RPMI7951 (cell line): ENCODE results near the gene SLC6A2. TPM values are rescaled to one million over a fixed set of nuclear protein-coding genes. Genes with fewer than 3 reads are reported as not detected.

Source experiments
- DNase-seq: peaks from one replicate; pipeline ENCODE4 v3.0.0-alpha.2; 2012; ENCODE audit warnings: low read depth
- total RNA-seq: library from RNA; depleted of rRNA; stranded (reverse); fragments of >200 nt; shearing (Covaris generic); gene quantifications from 2 replicates; pipeline ENCODE4 v1.2.3, GENCODE V29; 2014; rRNA removed

SLC6A2 gene
- total RNA-seq, 1 experiment from 2014 or later: not detected

DNA sequence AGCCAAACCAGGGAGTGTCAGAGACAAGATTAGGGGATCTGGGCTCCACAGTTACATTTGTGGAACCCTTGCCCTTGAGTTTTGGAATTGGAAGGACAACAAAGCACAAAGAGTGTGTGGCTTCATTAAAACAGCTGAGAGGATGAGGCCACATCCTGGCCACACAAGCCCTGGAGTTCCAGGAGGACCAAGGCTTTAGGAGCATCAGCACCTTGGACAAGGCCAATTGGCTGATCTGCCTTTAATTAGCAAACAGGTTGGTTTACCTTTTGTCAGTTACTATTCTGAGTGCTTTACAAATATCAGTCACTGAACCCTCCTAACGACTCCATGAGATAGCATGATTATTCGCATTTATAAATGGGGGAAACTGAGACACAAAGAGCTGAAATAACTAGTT, 54.7 kb downstream of the SLC6A2 start:
- DNase-seq: no peak

DNA sequence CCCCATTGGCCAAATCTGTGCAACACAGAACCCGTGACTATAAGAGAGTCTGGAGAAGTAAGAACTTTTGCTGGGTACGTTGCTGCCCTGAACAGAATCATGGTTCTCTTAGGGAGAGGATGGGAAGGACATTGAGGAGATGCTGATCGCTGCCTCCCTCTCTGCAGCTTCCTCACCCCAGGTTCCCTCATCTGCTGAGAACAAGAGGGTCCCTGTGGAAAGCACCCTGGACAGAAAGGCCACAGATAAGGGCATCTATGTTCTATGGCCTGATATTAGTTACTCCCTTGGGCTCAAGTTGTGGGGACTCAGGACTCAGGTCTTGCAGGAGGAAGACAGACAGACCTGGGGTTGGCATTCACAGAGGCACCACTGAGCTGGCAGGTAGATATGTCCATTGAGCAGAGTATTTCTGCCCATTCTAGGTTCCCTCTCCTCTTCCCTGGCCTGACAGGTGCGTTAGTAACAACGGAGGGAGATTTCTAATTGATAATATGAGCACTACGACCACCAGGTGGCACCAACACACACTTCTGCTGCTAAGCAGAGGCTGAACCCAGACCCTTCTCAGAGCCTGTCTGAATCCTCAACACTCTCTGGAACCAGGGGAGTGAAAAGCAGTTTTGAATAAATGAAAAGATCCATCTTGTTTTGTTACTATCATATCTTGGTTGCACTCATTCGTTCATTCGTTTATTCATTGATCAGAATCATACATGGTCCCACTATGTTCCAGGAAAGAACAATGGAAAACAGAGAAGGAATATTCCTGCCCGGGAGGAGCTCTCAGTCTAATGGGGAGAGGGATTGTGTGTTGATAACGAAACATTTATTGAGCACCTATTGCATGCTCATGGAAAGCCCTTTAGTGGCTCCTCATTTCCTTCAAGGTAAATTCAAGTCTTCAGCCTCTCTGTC, 56.4 kb downstream of the SLC6A2 start:
- peak; percentile 41 for DNase-seq

DNA sequence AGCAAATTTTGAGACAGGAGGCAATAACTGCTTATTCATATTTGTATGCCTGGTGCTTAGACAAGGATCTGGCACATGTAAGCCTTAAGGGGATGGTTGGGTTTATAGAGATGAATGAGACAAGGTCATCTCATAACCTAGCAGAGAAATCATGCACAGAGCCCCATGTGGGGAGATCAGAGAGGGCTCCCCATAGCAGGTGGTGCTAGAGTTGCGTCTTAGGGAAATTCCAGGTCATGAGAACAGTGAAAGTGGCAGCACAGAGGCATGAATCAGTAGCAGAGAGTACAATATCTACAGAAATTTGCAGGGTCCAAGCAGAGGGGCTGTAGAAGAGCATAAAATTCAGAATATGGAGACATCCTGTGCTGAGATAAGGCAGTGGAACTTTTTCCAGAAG, 57.3 kb downstream of the SLC6A2 start:
- DNase-seq: no peak

DNA sequence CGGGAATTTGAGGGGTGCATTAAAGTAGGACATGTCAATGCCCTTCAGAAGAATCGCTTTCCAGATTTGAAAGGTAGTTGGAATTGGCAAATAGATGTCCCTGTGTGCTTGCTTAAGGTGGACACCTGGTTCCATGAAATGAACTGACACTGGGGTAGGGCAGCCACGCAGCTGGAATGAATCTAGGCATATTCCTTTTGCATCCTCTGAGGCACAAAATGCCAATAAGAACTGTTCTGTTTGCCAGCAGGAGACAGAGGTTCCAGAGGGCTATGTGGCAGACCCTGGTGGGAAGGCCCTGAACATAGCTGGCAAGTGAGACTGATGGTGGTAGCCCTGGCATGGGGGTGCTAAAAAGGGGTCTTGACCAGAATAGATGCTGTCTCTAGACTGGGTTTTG, 61.5 kb downstream of the SLC6A2 start:
- DNase-seq: no peak

DNA sequence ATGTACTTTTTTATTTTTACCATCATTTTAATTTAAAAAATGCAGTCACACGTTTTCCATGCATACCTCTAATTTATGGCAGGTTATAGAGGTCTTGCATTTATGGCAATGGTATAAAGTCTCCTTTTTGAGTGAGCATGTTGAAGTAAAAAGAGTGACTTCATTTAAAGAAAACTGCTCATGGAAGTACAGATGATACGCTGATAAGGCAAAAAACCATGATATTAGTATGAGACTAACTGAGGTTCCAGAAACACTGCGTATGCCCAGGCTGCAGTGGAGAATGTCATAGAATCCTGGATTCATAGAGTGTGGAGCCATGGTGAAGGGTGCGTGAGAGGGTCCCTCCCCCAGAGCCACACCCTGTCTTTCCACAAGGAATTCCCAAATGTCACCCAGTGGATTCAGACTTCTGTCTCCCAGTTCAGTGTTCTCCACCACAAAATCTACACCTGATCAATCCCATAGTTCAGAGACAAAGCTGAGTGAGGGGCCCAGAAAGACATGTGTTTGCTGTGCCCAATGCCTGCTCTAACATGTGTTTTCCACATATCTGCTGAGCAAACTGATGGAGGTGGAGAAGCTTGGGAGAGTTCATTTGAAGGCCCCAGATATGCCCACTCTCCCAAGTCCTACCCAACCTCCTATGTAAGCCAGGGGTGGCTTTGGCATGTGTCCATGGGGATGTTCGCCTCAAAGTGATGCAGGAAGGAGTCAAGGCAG, 69.4 kb downstream of the SLC6A2 start:
- DNase-seq: no peak

DNA sequence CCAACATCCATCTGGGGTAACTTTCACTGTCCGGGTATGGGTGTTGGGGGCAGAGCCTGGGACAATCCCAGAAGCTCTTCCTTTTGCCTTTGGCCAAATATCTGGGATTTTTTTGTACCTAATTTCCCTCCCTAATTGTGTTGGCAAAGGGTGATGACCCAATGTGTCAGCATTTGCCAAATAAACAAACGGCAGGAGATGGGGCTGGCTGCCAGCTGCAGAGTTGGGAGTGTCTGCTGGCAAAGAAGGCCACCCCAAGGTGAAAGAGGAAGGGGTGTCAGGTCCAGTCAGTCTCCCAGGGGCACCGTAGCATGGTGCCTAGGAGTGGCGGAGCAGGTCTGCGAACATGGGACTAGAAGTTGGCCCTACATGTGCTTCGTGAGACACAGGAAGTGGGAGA, 73.0 kb downstream of the SLC6A2 start:
- no peak for DNase-seq

DNA sequence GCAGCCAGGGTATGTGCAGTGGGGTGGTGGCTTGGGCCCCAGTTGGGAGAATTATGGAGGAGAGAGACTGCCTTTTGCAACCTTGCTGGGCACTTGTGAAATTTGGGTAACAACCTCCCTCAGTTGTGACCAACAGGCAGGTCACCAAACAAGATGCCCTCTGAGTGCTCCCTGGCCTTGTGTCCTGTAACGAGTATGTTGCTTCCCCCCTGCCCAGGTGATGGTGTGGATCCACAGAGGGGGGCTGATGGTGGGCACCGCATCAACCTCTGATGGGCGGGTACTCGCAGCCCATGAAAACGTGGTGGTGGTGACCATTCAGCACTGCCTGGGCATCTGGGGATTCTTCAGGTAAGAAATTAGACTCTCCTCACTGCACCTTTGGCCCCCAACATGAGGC, 74.3 kb downstream of the SLC6A2 start:
- DNase-seq: no peak

DNA sequence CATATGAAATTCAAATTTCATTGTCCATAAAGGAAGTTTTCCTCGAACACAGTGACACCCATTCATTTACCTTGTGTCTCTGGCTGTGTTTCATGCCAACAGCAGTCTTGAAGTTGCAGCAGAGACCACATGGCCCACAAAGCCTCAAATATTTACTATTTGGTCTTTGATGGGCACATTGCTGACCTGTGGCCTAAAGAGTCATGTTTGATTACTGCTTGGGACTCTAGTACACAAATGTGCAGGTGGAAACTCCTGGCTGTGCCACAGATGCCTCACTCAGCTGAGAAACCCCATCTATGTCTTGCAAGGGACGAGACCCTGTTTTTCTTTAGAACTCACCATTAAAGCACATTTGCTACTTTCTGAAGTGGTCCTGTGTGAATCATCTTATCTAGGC, 76.7 kb downstream of the SLC6A2 start:
- no peak for DNase-seq

DNA sequence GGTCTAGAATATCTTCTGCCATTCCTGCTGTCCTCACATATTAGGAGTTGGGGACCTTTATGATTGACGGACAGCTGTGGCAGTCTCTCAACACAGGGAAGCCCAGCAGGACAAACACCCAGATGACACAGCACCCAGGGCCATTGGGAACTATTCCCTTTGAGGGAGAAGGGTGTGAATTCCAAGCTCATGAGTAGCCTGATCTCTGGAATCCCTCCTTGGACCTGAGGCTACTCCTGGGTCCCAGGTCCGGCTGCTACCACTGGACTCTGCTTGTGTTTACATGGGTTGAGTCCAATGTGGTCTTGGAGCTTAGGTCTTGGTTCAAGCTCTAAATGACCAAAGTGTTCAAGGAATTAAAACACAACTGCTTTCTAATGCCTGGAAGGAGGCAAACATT, 78.9 kb downstream of the SLC6A2 start:
- peak; percentile 10 for DNase-seq

DNA sequence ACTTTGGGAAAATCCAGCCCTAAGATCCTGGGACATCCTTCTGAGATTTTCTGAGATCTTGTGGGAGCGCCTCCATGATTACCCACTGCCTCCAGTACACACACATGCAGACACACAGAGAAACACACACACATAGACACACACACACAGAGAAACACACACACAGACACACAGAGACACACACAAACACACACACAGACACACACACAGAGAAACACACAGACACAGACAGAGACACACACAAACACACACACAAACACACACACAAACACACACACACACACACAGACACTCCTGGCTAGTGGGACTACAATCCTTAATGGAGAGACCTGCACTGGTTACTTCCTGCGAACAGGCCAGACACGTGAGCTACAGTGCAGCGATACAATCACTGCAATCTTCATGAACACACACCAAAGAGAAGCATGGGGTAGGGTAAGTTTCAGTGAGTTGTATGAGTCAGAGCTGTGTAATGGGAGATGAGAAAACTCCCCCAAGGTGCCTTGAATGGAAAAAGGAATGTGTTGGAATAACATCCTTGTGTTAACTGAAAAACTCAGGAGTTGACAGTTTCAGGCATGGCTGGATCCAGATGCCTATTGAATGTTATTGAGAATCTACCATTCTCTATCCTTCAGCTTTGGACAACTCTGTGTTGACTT, 79.5 kb downstream of the SLC6A2 start:
- peak; percentile 41 for DNase-seq

DNA sequence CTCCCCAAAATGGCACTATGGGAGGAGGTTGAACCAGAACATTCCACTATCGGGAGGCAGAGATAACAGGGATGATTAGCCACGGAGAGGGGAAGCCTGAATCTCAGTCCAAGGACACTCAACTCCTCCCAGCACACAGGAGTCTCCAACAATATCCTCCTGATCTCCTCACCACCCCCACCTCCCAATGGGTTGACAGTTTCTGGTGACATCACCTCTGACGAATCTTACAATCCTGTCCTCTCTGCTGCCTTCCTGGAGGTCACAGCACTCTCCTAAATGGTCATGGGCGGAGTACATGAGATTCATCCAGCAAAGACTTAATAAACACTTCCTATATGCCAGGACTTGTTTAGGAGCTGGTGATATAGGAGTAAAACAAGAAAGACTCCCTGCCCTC, 80.9 kb downstream of the SLC6A2 start:
- DNase-seq: no peak

DNA sequence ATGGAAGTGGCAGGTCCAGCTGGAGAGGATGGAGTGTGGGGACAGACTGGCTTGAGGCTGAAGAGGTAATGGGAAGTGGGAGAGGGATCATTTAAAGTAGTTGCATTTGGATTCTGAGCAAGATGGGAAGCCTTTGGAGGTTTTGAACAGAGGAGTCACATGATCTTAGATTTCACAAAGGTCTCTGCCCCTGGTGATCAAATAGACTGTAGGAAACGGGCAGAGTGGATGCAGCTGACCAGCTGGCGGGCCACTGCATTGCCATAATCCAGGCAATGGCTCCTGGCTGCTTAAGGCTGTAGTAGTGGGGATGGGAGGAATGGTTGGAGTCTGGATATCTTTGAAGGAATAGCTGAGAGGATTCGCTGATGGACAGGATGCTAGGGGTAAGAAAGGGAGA, 81.5 kb downstream of the SLC6A2 start:
- no peak for DNase-seq

DNA sequence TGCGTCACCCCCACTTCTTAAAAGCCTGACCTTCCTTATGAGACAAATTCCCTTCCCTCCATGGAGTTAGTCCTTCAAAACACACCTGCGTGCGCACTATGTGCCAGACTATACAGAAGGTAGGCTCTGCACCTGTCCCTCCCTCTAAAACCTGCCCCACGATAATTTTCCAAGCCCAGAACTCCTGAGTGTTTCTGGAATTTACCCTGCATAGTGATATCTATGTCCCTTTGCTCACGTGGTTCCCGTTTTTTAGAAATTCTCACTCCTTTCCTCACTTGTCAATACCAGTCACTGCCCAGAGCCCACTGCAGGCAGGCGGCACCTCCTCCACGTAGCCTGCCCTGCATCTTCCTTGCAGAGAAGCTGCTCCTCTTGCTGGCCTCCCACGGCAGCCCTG, 82.2 kb downstream of the SLC6A2 start:
- DNase-seq: no peak

DNA sequence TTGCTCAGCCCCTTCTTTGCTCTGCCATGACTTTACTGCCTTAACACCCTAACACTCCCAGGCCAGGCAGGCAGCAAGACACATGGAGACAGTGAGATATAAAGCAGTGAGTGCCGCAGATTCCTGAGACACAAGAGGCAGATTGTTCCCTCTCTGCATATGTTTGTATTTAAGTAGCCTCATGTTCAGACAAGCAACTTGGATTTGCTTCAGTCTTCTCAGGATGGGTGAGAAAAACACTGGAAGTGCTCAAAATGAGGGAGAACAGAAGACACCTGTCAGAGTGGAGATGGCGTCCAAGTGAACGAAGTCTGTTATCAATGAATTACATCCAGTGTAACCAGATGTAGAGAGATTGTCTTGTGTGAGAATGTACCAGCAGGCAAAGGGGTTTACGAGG, 90.3 kb downstream of the SLC6A2 start:
- no peak for DNase-seq

DNA sequence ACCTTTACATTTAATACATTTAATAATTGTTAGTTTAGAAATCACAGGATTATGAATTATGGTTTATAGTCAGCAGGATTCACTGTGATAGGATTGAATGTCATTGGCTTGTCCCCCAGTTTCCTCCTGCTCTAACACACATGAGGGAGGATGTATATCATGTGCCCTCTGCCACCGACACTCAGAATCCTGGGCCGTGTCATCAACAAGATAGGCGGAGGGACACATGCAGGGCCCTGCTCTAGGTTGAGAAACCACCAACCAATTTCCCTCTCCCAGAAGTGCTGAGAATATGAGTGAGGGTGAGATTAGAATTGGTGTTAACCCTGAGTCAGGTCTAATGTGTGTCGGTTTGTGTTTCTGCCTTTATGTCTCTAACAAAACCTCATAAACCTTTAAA, 92.0 kb downstream of the SLC6A2 start:
- DNase-seq: no peak

DNA sequence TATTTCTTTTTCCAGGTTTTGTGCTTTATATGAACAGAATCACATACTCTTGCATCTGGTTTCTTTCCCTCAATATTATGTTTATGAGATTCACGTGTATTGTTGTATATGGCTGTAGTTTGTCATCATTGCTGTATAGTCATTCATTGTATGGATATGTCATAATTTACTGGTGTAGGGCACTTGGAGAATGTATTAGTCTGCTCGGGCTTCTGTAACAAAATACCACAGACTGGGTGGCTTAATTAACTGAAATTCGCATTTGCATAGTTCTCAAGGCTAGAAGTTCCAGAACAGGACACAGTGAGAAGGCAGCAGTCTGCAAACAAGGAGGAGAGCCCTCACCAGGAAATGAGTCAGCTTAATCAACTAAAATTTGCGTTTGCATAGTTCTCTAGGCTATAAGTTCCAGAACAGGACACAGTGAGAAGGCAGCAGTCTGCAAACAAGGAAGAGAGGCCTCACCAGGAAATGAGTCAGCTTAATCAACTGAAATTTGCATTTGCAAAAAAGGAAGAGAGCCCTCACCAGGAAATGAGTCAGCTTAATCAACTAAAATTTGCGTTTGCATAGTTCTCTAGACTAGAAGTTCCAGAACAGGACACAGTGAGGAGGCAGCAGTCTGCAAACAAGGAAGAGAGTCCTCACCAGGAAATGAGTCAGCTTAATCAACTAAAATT, 96.8 kb downstream of the SLC6A2 start:
- peak; percentile 60 for DNase-seq

DNA sequence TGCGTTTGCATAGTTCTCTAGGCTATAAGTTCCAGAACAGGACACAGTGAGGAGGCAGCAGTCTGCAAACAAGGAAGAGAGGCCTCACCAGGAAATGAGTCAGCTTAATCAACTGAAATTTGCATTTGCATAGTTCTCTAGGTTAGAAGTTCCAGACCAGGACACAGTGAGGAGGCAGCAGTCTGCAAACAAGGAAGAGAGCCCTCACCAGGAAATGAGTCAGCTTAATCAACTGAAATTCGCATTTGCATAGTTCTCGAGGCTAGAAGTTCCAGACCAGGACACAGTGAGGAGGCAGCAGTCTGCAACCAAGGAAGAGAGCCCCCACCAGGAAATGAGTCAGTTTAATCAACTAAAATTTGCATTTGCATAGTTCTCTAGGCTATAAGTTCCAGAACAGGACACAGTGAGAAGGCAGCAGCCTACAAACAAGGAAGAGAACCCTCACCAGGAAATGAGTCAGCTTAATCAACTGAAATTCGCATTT, 97.4 kb downstream of the SLC6A2 start:
- peak; percentile 63 for DNase-seq

Other genes starting within 250 kb of the SLC6A2 start
- gene MMP2, start 176.8 kb upstream of the SLC6A2 start, total RNA-seq: 667 and 839 TPM in 2 replicates
- 76.9 and 80.5 TPM in 2 replicates for gene LPCAT2, start 146.9 kb upstream of the SLC6A2 start, total RNA-seq
- gene CAPNS2, start 89.3 kb upstream of the SLC6A2 start, total RNA-seq: 0.20 and 0.60 TPM in 2 replicates
- not detected in 2 replicates for gene CES1, start 177.1 kb downstream of the SLC6A2 start, total RNA-seq
- not detected in 2 replicates for gene CES5A, start 219.4 kb downstream of the SLC6A2 start, total RNA-seq